KBM-7 (cell line): Measurements from ENCODE around the gene LIPT2.

Experiments
- DNase-seq: peaks from one replicate; pipeline ENCODE4 v3.0.0-alpha.2; 2015
- in situ Hi-C: fragments of 300-500 bp; cut with MboI; formaldehyde crosslinking; loops from 2 replicates; pipeline ENCODE4 v1.14.3; 2020; ENCODE audit warnings: low sequenced_read_pairs, low pct_unique_long_range_greater_than_20kb, mixed read lengths

LIPT2 gene

GRCh38 chr11:74468936-74469335 lies 24.6 kb downstream of the LIPT2 start:
- no peak for DNase-seq
- in situ Hi-C loops = no loop called here

- in situ Hi-C loops = no loop called here
- DNase-seq = no peak
These were observed 25.0 kb downstream of the LIPT2 start for GRCh38 chr11:74468521-74468920.

- DNase-seq = no peak
- in situ Hi-C loops = no loop called here
These were observed 25.5 kb downstream of the LIPT2 start for GRCh38 chr11:74468058-74468457.

GRCh38 chr11:74466916-74467885 lies 26.3 kb downstream of the LIPT2 start, which contains the start of gene KCNE3:
Gene KCNE3, minus strand, starts transcription at chr11:74467549. Its CDS starts 9,986 bp downstream, at chr11:74457563.
- in situ Hi-C loops = no loop called here

GRCh38 chr11:74465291-74465708 lies 28.2 kb downstream of the LIPT2 start:
- in situ Hi-C loops = no loop called here
- DNase-seq = no peak

More at GRCh38 chr11:74466916-74467885, 26.3 kb downstream of the LIPT2 start, which contains the start of gene KCNE3:
- peak; percentile 51 for DNase-seq

- in situ Hi-C loops = no loop called here
- DNase-seq = peak; percentile 43
These were observed 28.8 kb downstream of the LIPT2 start for GRCh38 chr11:74464746-74465145.

GRCh38 chr11:74463216-74463615 lies 30.3 kb downstream of the LIPT2 start:
- in situ Hi-C loops = no loop called here
- no peak for DNase-seq

GRCh38 chr11:74462631-74463030 lies 30.9 kb downstream of the LIPT2 start:
- in situ Hi-C loops = no loop called here
- peak; percentile 55 for DNase-seq

GRCh38 chr11:74462009-74462408 lies 31.5 kb downstream of the LIPT2 start:
- DNase-seq = peak; percentile 67
- in situ Hi-C loops = no loop called here

- DNase-seq = peak; percentile 80
- in situ Hi-C loops = no loop called here
These were observed 32.9 kb downstream of the LIPT2 start for GRCh38 chr11:74460481-74461154.

GRCh38 chr11:74460065-74460464 lies 33.5 kb downstream of the LIPT2 start:
- no peak for DNase-seq
- in situ Hi-C loops = no loop called here

GRCh38 chr11:74459584-74459983 lies 33.9 kb downstream of the LIPT2 start:
- in situ Hi-C loops = loop anchor here (10.0 kb wide), 1 partner anchor 105 kb away; no protein-coding TSS in a partner anchor
- no peak for DNase-seq

GRCh38 chr11:74457356-74457755 lies 36.2 kb downstream of the LIPT2 start:
- no peak for DNase-seq
- in situ Hi-C loops = loop anchor here (10.0 kb wide), 1 partner anchor 107 kb away; no protein-coding TSS in a partner anchor

- DNase-seq = peak; percentile 72
- in situ Hi-C loops = loop anchor here (10.0 kb wide), 1 partner anchor 111 kb away; no protein-coding TSS in a partner anchor
These were observed 40.0 kb downstream of the LIPT2 start for GRCh38 chr11:74453373-74453975.

GRCh38 chr11:74452366-74452765 lies 41.2 kb downstream of the LIPT2 start:
- DNase-seq = no peak
- in situ Hi-C loops = loop anchor here (10.0 kb wide), 1 partner anchor 112 kb away; no protein-coding TSS in a partner anchor

GRCh38 chr11:74450318-74450717 lies 43.2 kb downstream of the LIPT2 start:
- in situ Hi-C loops = loop anchor here (10.0 kb wide), 1 partner anchor 114 kb away; no protein-coding TSS in a partner anchor
- DNase-seq = no peak

GRCh38 chr11:74449369-74449931 lies 44.1 kb downstream of the LIPT2 start:
- in situ Hi-C loops = loop anchor here (10.0 kb wide), 1 partner anchor 185 kb away; no protein-coding TSS in a partner anchor

GRCh38 chr11:74447720-74448119 lies 45.8 kb downstream of the LIPT2 start:
- in situ Hi-C loops = loop anchor here (10.0 kb wide), 1 partner anchor 183 kb away; no protein-coding TSS in a partner anchor
- DNase-seq = no peak

More at GRCh38 chr11:74449369-74449931, 44.1 kb downstream of the LIPT2 start:
- DNase-seq = peak; percentile 89

- in situ Hi-C loops = loop anchor here (10.0 kb wide), 1 partner anchor 182 kb away; no protein-coding TSS in a partner anchor
- no peak for DNase-seq
These were observed 47.0 kb downstream of the LIPT2 start for GRCh38 chr11:74446532-74446938.
